Stimulated activated effector memory CD8-positive, alpha-beta T cell treated with anti-CD3 and anti-CD28 coated beads, Interleukin-12 subunit alpha, Interleukin-12 subunit beta, amount 100 ng/mL, for 72 hours (primary cell): ENCODE data around the gene PIERCE2.
"Not testable (repeated sequence)": the region's sequence is repeated elsewhere in the genome, so short reads cannot be mapped to it uniquely, and the experiment has no call there.

Experiments used
- ATAC-seq: fragments of 150-1000 bp; cut with Tn5 transposase; 2 replicates; pipeline ENCODE4 v1.10.0; 2021
- DNase-seq, 2 donors: peaks; one replicate each; pipeline ENCODE4 v3.0.0; 2021 to 2022; ENCODE audit warnings: low spot score in 2 of 2
- H3K27ac Mint-ChIP-seq: one replicate; pipeline ENCODE4 v1.8.0; 2022; ENCODE audit warnings: mild to moderate bottlenecking, mixed read lengths
- H3K36me3 Mint-ChIP-seq: one replicate; pipeline ENCODE4 v1.8.0; 2022; ENCODE audit warnings: mild to moderate bottlenecking, mixed read lengths
- H3K4me1 Mint-ChIP-seq: one replicate; pipeline ENCODE4 v1.8.0; 2022; ENCODE audit warnings: mixed read lengths
- H3K4me3 Mint-ChIP-seq: one replicate; pipeline ENCODE4 v1.8.0; 2022; ENCODE audit warnings: mild to moderate bottlenecking, mixed read lengths
- H3K9me3 Mint-ChIP-seq: one replicate; pipeline ENCODE4 v1.8.0; 2022; ENCODE audit warnings: mixed read lengths

PIERCE2 gene

GRCh38 chr15:55408012-55408928 is at the start of gene PIERCE2, which contains the start of gene CCPG1:
TSS of gene PIERCE2 (plus strand) at chr15:55408495. CDS start at chr15:55408769, 274 bp downstream.
TSS of gene CCPG1 (minus strand) at chr15:55408359. CDS start at chr15:55389424, 18,935 bp downstream.
- Mint-ChIP-seq H3K9me3 (no peaks in the 10 kb centered on the region), H3K4me3 (peak within 1 kb of the TSS; percentile 82), H3K4me1 (peaks cover 19% of the 10 kb centered on the region), H3K27ac (peak within 1 kb of the TSS; percentile 88), H3K36me3 (peaks cover 7% of the 10 kb centered on the region)
- DNase-seq: peak; percentile 80 to 93
- ATAC-seq: peak; percentile 97

- Mint-ChIP-seq H3K36me3 (peaks cover 33% of the 10 kb centered on the region), H3K4me3 (no peak overlapping the region), H3K9me3 (no peaks in the 10 kb centered on the region), H3K27ac (no peak overlapping the region), H3K4me1 (no peaks in the 10 kb centered on the region)
- no peak for ATAC-seq
- DNase-seq: no peak
Measured at GRCh38 chr15:55360256-55360655, 48.0 kb upstream of the PIERCE2 start.

- no peaks in the 10 kb centered on the region for H3K9me3 Mint-ChIP-seq
- no peaks in the 10 kb centered on the region for H3K4me1 Mint-ChIP-seq
- H3K36me3 Mint-ChIP-seq: peaks cover 25% of the 10 kb centered on the region
- H3K4me3 Mint-ChIP-seq: no peak overlapping the region
- DNase-seq (no peak), ATAC-seq (no peak)
- H3K27ac Mint-ChIP-seq: no peak overlapping the region
Measured at GRCh38 chr15:55361048-55361447, 47.2 kb upstream of the PIERCE2 start.

- DNase-seq: no peak
- Mint-ChIP-seq H3K4me3 (no peak overlapping the region), H3K36me3 (peaks cover 11% of the 10 kb centered on the region), H3K27ac (no peak overlapping the region), H3K9me3 (no peaks in the 10 kb centered on the region), H3K4me1 (peaks cover 2% of the 10 kb centered on the region)
- ATAC-seq: no peak
Measured at GRCh38 chr15:55362641-55363040, 45.7 kb upstream of the PIERCE2 start.

GRCh38 chr15:55366981-55367380 is 41.3 kb upstream of the PIERCE2 start:
- Mint-ChIP-seq H3K4me1 (peaks cover 5% of the 10 kb centered on the region), H3K27ac (peak overlapping the region; percentile 23), H3K4me3 (no peak overlapping the region), H3K36me3 (peaks cover 37% of the 10 kb centered on the region), H3K9me3 (no peaks in the 10 kb centered on the region)
- no peak for DNase-seq
- ATAC-seq: no peak

- no peak for ATAC-seq
Measured at GRCh38 chr15:55372701-55373440, 35.4 kb upstream of the PIERCE2 start.

GRCh38 chr15:55379095-55379494 is 29.2 kb upstream of the PIERCE2 start:
- Mint-ChIP-seq H3K27ac (no peak overlapping the region), H3K4me1 (no peaks in the 10 kb centered on the region), H3K36me3 (peaks cover 63% of the 10 kb centered on the region), H3K4me3 (no peak overlapping the region), H3K9me3 (no peaks in the 10 kb centered on the region)
- ATAC-seq: no peak
- DNase-seq: no peak

More at GRCh38 chr15:55372701-55373440, 35.4 kb upstream of the PIERCE2 start:
- H3K4me1 Mint-ChIP-seq: peaks cover under 1% of the 10 kb centered on the region
- peaks cover 83% of the 10 kb centered on the region for H3K36me3 Mint-ChIP-seq
- peak overlapping the region; percentile 30 for H3K27ac Mint-ChIP-seq
- no peak for DNase-seq
- H3K4me3 Mint-ChIP-seq: no peak overlapping the region
- no peaks in the 10 kb centered on the region for H3K9me3 Mint-ChIP-seq

- ATAC-seq: no peak
- Mint-ChIP-seq H3K9me3 (no peaks in the 10 kb centered on the region), H3K4me1 (no peaks in the 10 kb centered on the region), H3K36me3 (peaks cover 63% of the 10 kb centered on the region), H3K27ac (no peak overlapping the region), H3K4me3 (no peak overlapping the region)
- DNase-seq: no peak
Measured at GRCh38 chr15:55381595-55381994, 26.7 kb upstream of the PIERCE2 start.

GRCh38 chr15:55383687-55384086 is 24.6 kb upstream of the PIERCE2 start:
- ATAC-seq: no peak
- Mint-ChIP-seq H3K27ac (no peak overlapping the region), H3K4me1 (no peaks in the 10 kb centered on the region), H3K36me3 (peaks cover 65% of the 10 kb centered on the region), H3K9me3 (no peaks in the 10 kb centered on the region), H3K4me3 (no peak overlapping the region)
- no peak for DNase-seq

GRCh38 chr15:55387027-55387426 is 21.3 kb upstream of the PIERCE2 start:
- DNase-seq (no peak), ATAC-seq (no peak)
- H3K27ac Mint-ChIP-seq: no peak overlapping the region
- H3K4me1 Mint-ChIP-seq: peaks cover 6% of the 10 kb centered on the region
- no peak overlapping the region for H3K4me3 Mint-ChIP-seq
- no peaks in the 10 kb centered on the region for H3K9me3 Mint-ChIP-seq
- H3K36me3 Mint-ChIP-seq: peaks cover 48% of the 10 kb centered on the region

- ATAC-seq (peak; percentile 40), DNase-seq (no peak)
- Mint-ChIP-seq H3K4me1 (peaks cover 6% of the 10 kb centered on the region), H3K36me3 (peaks cover 44% of the 10 kb centered on the region), H3K27ac (peak overlapping the region; percentile 11), H3K9me3 (no peaks in the 10 kb centered on the region), H3K4me3 (no peak overlapping the region)
Measured at GRCh38 chr15:55389264-55389607, 19.1 kb upstream of the PIERCE2 start.

GRCh38 chr15:55394694-55395093 is 13.6 kb upstream of the PIERCE2 start:
- peaks cover 9% of the 10 kb centered on the region for H3K4me1 Mint-ChIP-seq
- no peak overlapping the region for H3K4me3 Mint-ChIP-seq
- H3K27ac Mint-ChIP-seq: no peak overlapping the region
- H3K9me3 Mint-ChIP-seq: no peaks in the 10 kb centered on the region
- no peak for DNase-seq
- H3K36me3 Mint-ChIP-seq: no peaks in the 10 kb centered on the region
- no peak for ATAC-seq

- Mint-ChIP-seq H3K36me3 (no peaks in the 10 kb centered on the region), H3K9me3 (no peaks in the 10 kb centered on the region), H3K4me1 (peaks cover 27% of the 10 kb centered on the region), H3K27ac (no peak overlapping the region), H3K4me3 (no peak overlapping the region)
- ATAC-seq (no peak), DNase-seq (no peak)
Measured at GRCh38 chr15:55398243-55398642, 10.1 kb upstream of the PIERCE2 start.

GRCh38 chr15:55400050-55400449 is 8.2 kb upstream of the PIERCE2 start:
- peaks cover 38% of the 10 kb centered on the region for H3K4me1 Mint-ChIP-seq
- H3K36me3 Mint-ChIP-seq, H3K9me3 Mint-ChIP-seq, H3K27ac Mint-ChIP-seq, H3K4me3 Mint-ChIP-seq, ATAC-seq: not testable (repeated sequence)
- peak in 1 of 2 donors; percentile 38 for DNase-seq

- Mint-ChIP-seq H3K4me3 (no peak overlapping the region), H3K27ac (peak overlapping the region; percentile 14), H3K9me3 (no peaks in the 10 kb centered on the region), H3K36me3 (no peaks in the 10 kb centered on the region), H3K4me1 (peaks cover 38% of the 10 kb centered on the region)
- no peak for ATAC-seq
- DNase-seq: no peak
Measured at GRCh38 chr15:55401786-55402246, 6.5 kb upstream of the PIERCE2 start.
